Measurements from ENCODE around the gene MDK.

GRCh38 chr11:46391186-46391577, 9.7 kb downstream of the MDK start:
- TF ChIP-seq TAF1 (IDR thresholded peaks at IDR 0.05; ENCODE audit: low read depth) (no peak), EP300 (IDR thresholded peaks at IDR 0.05; ENCODE audit: borderline replicate concordance) (no peak), YY1 (IDR thresholded peaks at IDR 0.05; ENCODE audit: low read depth) (no peak), USF1 (IDR thresholded peaks at IDR 0.05) (no peak), TEAD4 (IDR thresholded peaks at IDR 0.05) (no peak), FOXM1 (IDR thresholded peaks at IDR 0.05; ENCODE audit: borderline replicate concordance, low read depth) (no peak), ZBTB7A (IDR thresholded peaks at IDR 0.05; ENCODE audit: low read depth) (no peak)

All from Ishikawa (cell line).